PFSK-1 (cell line): ENCODE measurements around the gene STRADB.

Source experiments
- FOXP2 ChIP-seq: optimal IDR thresholded peaks from 2 replicates; pipeline ENCODE3; 2011; ENCODE audit warnings: borderline replicate concordance, control low read depth, inconsistent platforms; ENCODE audit not compliant: insufficient read depth; ENCODE audit errors: extremely low read length, extremely low read depth
- POLR2AphosphoS5 ChIP-seq: IDR thresholded peaks from 2 replicates; pipeline ENCODE4 v1.6.1; 2012; ENCODE audit warnings: low read depth, mild to moderate bottlenecking, control low read depth, low read length, moderate library complexity
- SIN3A ChIP-seq: IDR thresholded peaks from 2 replicates; pipeline ENCODE4 v1.6.1; 2012; ENCODE audit warnings: mild to moderate bottlenecking, low read length, moderate library complexity, borderline replicate concordance; ENCODE audit not compliant: insufficient read depth
- TF ChIP-seq, protein P1 (sequence below), 2 experiments: IDR thresholded peaks; 2 replicates each; pipeline versions ENCODE4 v1.6.1 to v1.8.0; 2011 to 2012; ENCODE audit warnings: low read depth in 2 of 2, low read length in 2 of 2, control low read depth in 1 of 2, inconsistent platforms in 1 of 2, mild to moderate bottlenecking in 1 of 2, moderate library complexity in 1 of 2; ENCODE audit not compliant: insufficient read depth in 1 of 2

DNA sequence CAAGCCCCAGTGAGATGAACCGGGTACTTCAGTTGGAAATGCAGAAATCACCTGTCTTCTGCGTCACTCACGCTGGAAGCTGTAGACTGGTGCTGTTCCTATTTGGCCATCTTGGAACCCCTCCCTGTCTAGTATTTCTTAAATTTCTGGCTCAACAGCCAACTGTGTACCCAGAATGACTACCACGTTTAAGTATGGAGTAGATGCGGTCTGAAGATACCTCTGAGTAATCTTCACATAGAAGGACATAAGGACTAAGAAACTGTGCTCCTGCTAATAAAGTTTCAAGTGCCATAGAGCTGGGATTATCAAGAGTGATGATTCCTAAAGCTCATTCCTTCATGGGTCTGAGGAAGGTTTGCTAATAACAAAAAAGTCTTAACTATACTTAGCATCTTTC is 20.7 kb upstream of the STRADB start:
- TF ChIP-seq FOXP2 (no peak), SIN3A (no peak), POLR2AphosphoS5 (no peak)
- TF ChIP-seq, protein P1, sequence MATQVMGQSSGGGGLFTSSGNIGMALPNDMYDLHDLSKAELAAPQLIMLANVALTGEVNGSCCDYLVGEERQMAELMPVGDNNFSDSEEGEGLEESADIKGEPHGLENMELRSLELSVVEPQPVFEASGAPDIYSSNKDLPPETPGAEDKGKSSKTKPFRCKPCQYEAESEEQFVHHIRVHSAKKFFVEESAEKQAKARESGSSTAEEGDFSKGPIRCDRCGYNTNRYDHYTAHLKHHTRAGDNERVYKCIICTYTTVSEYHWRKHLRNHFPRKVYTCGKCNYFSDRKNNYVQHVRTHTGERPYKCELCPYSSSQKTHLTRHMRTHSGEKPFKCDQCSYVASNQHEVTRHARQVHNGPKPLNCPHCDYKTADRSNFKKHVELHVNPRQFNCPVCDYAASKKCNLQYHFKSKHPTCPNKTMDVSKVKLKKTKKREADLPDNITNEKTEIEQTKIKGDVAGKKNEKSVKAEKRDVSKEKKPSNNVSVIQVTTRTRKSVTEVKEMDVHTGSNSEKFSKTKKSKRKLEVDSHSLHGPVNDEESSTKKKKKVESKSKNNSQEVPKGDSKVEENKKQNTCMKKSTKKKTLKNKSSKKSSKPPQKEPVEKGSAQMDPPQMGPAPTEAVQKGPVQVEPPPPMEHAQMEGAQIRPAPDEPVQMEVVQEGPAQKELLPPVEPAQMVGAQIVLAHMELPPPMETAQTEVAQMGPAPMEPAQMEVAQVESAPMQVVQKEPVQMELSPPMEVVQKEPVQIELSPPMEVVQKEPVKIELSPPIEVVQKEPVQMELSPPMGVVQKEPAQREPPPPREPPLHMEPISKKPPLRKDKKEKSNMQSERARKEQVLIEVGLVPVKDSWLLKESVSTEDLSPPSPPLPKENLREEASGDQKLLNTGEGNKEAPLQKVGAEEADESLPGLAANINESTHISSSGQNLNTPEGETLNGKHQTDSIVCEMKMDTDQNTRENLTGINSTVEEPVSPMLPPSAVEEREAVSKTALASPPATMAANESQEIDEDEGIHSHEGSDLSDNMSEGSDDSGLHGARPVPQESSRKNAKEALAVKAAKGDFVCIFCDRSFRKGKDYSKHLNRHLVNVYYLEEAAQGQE (IDR thresholded peaks at IDR 0.05; ENCODE audit: insufficient read depth in 1 of 2, low read depth in 2 of 2, low read length in 2 of 2): no peak
